HG03045 (cell line): ENCODE measurements around the gene STKLD1.
A peak's percentile ranks its signal among the peaks of the same experiment; 100 is the strongest.

ENCODE experiments used
- ATAC-seq: cut with Tn5 transposase; IDR thresholded peaks from one replicate; pipeline ENCODE4 v1.9.1; 2021; ENCODE audit warnings: mild to moderate bottlenecking, moderate library complexity; ENCODE audit not compliant: unreplicated experiment

Gene STKLD1

GRCh38 chr9:133344979-133345378, 31.2 kb upstream of the STKLD1 start:
- ATAC-seq, result no peak

- no peak for ATAC-seq
Measured at GRCh38 chr9:133345596-133345995, 30.6 kb upstream of the STKLD1 start.

DNA sequence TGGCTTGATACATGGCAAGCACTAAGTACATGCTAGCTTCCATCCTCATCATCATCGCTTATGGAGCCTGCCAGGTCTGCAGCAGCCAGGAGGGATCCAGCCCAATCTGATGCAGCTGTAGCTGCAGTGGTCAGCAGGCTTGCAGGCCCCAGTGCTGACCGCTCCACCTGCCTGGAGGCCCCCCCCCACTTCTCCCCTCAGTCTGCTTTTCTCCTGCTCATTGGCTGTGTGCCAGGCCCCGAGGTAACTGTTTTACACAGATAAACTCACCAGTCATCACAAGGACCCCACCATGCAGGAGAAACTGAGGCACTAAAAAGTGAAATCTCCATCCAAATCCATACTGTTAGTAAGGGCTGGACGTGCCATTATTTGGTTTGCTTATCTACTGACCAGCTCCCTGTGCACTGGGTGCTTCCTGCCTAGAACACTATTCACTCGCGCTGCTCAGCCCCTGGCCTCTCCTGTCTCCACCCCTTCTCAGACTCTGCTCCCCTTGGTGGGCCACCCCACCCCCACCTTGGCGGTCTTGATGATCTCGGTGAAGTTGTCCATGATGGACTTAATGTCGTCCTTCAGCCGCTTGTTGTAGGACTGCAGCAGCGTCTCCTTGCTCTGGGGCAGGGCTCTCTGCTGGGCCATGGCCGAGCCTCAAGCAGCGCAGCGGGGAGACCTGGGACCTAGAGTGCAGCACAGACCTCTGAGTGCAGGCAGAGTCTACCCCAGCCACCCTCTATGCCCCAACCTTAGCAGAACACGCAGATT, 30.0 kb upstream of the STKLD1 start:
- ATAC-seq, result no peak

DNA sequence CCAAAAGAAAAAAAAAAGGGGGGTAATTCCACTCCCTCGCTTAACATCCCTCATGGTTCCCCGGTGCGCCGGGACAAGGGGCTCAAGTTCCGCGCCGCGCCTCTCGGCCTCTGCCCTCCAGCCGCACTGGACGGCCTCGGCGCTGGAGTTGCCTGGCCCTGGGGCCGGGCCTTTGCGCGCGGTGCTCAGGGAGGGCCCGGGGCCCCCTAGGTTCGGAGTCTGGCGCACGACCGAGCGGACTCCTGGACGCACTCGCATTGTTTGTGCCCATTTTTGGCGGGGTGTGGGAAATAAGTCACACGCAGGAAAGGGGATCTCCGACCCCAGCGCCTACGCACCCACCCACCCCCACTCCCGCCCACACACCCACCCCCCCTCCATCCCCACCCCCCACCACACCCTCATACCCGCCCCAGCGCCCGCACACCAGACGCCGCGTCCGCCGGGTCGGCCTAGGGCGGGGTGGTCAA, 28.6 kb upstream of the STKLD1 start:
- ATAC-seq, result peak; percentile 20

GRCh38 chr9:133347985-133348717, 28.0 kb upstream of the STKLD1 start, which contains the start of the genes MED22 and RPL7A:
MED22 (minus strand) TSS chr9:133348131; CDS start chr9:133346662, 1,469 bp downstream.
RPL7A (plus strand) TSS chr9:133348218; CDS start chr9:133348244, 26 bp downstream.
- peak; percentile 66 for ATAC-seq

- no peak for ATAC-seq
Measured at GRCh38 chr9:133348718-133349573, 27.2 kb upstream of the STKLD1 start.

DNA sequence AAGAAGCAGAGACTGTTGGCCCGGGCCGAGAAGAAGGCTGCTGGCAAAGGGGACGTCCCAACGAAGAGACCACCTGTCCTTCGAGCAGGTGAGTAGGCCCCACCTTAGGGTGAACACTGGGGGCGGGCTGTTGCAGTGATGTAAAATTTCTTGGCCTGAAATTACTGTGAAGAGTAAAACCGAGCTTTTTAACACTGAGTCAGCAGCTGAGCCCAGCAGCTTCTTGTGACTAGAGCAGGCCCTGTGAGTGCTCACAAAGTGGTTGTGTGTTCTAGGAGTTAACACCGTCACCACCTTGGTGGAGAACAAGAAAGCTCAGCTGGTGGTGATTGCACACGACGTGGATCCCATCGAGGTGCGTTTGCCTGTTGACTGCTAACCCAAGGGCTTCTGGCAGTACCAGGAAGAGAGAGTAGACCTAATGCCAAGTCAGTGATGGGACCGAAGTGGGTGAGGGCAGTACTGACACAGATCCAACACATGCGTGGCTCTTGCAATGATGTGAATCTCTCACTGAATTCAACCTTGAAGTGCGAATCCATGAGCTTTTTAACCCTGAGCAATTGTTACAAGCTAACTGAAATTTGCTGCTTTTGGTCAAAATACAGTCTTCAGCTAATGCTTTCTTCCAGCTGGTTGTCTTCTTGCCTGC, 26.1 kb upstream of the STKLD1 start:
- ATAC-seq, result no peak

DNA sequence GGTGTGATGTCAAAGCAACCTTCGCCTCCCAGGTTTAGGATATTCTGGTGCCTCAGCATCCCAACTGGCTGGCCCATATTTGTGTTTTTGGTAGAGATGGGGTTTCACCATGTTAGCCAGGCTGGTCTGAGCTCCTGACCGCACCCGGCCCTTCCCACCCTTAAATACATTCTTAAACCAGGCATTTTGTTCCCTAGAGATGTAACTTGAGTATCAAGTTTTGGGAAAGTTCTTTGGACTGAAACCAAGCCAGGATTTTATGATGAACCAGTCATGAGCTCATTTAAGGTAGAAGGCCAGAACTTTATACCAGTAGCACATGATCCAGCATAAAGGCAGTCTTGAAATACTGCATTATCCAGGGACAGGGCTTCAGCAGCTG, 24.6 kb upstream of the STKLD1 start:
- ATAC-seq, result no peak

GRCh38 chr9:133351908-133352634, 24.1 kb upstream of the STKLD1 start:
- ATAC-seq, result no peak

DNA sequence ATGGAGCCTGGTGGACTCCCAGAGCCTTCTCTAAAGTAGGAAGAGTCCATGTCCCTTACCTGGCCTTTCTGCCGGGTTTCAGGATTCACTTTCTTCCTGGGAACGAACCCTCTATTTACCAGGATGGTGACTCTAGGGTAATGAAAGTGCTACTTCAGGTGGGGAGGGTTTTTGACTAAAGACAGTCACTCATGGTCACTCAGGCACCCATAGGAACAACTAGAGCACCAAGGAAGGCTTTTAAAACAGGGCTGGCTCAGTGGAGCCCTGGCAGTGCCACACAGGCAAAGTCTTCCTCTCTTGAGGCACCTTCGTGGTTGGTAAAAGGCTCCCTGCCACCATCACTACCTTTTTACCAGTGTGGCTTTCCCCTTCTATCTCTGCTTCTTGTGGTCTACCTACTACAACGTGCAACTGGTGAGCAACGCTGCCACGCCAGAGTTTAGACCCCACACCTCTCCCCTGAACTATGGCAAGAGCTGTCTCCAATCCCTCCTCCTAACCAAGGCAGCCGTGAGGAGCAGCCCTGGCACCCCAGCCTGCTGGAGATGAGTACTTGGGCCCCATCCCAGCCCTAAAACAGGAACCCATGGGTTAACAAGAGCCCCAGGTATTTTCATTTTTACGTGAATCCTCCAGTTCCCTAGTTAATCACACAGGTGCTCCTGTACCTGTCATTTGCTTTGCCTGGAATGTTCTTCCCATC, 23.4 kb upstream of the STKLD1 start:
- no peak for ATAC-seq

DNA sequence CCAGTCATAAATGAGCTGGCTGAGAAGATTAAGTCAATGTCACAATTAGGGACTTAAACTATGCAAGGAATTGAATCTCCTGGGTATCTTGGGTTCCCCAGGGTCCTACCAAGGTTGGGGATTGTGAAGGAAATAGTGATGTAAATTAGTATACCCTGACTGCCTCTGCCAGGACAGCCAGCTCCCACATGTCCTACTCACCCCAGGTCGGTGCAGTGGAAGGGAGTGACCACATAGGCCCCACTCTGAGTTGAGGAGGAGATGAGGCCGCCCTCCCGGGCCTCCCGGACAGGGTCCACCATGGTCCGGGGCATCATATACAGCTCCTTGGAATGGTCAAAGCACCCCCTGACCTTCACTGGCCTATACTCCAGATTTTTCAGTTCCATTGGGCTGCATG, 22.6 kb upstream of the STKLD1 start:
- ATAC-seq, result no peak

GRCh38 chr9:133354766-133355165, 21.4 kb upstream of the STKLD1 start:
- no peak for ATAC-seq

- peak; percentile 32 for ATAC-seq
Measured at GRCh38 chr9:133355881-133356357, 20.2 kb upstream of the STKLD1 start.

GRCh38 chr9:133356391-133357091, 19.6 kb upstream of the STKLD1 start, which contains the start of the genes SURF1 and SURF2:
SURF1 (minus strand) TSS chr9:133356487; CDS start chr9:133356453, 34 bp downstream.
SURF2 (plus strand) TSS chr9:133356550; CDS start chr9:133356593, 43 bp downstream.
- ATAC-seq, result peak; percentile 57

- ATAC-seq, result no peak
Measured at GRCh38 chr9:133357656-133358055, 18.5 kb upstream of the STKLD1 start.

GRCh38 chr9:133359399-133360175, 16.6 kb upstream of the STKLD1 start:
- ATAC-seq, result no peak
